Gastrocnemius medialis (tissue), 4 donors: ENCODE results near the gene GPER1. TPM values are rescaled to one million over a fixed set of nuclear protein-coding genes. Genes with fewer than 3 reads are reported as not detected.

ENCODE experiments used
- ATAC-seq, 2 donors: fragments of 150-250 bp; one replicate each; pipeline ENCODE4 v1.9.1; 2016
- DNase-seq, 2 donors: peaks; one replicate each; pipeline ENCODE4 v3.0.0-alpha.2; 2019
- H3K27ac ChIP-seq, 4 donors: fragments of 200-600 bp; sonication (generic); 1 replicate in 1 of 4; 2 replicates in 3 of 4; pipeline ENCODE4 v1.5.1; 2016 to 2018; ENCODE audit warnings: mild to moderate bottlenecking in 2 of 4, moderate library complexity in 1 of 4
- H3K27me3 ChIP-seq, 3 donors: fragments of 200-600 bp; sonication (generic) in 2 of 3; 1 replicate in 1 of 3; 2 replicates in 2 of 3; pipeline versions ENCODE4 v1.5.1 to v1.6.0; 2016 to 2019; ENCODE audit warnings: mild to moderate bottlenecking in 1 of 3, moderate library complexity in 1 of 3
- H3K36me3 ChIP-seq, 2 donors: fragments of 200-600 bp; sonication (generic) in 1 of 2; one replicate each; pipeline ENCODE4 v1.5.1; 2017 to 2018
- H3K4me1 ChIP-seq, 2 donors: fragments of 200-600 bp; sonication (generic) in 1 of 2; one replicate each; pipeline ENCODE4 v1.5.1; 2016 to 2017; ENCODE audit warnings: mild to moderate bottlenecking in 2 of 2
- H3K4me3 ChIP-seq, 4 donors: fragments of 200-600 bp; sonication (generic) in 3 of 4; 1 replicate in 1 of 4; 2 replicates in 3 of 4; pipeline ENCODE4 v1.5.1; 2016 to 2019; ENCODE audit warnings: mild to moderate bottlenecking in 2 of 4
- H3K9me3 ChIP-seq, 3 donors: fragments of 200-600 bp; sonication (generic) in 2 of 3; 1 replicate in 1 of 3; 2 replicates in 2 of 3; pipeline ENCODE4 v1.5.1; 2016 to 2019
- CTCF ChIP-seq, 5 experiments: fragments of 450-650 bp in 3 of 5; fragments of 200-600 bp in 2 of 5; sonication (generic) in 2 of 5; IDR thresholded peaks in 4 of 5; conservative IDR thresholded peaks in 1 of 5; 1 replicate in 4 of 5; 2 replicates in 1 of 5; pipeline ENCODE4 v1.5.1; 2016 to 2019; ENCODE audit warnings: antibody characterized with exemption in 5 of 5, mild to moderate bottlenecking in 3 of 5, moderate library complexity in 3 of 5
- POLR2A ChIP-seq, 2 donors: fragments of 450-650 bp; IDR thresholded peaks; one replicate each; pipeline ENCODE4 v1.6.1; 2017; ENCODE audit warnings: antibody characterized with exemption in 2 of 2, mild to moderate bottlenecking in 2 of 2, moderate library complexity in 2 of 2
- in situ Hi-C, 4 donors: fragments of 200-750 bp; cut with MboI; loops; one replicate each; pipeline versions ENCODE4 v1.15.0 to v1.8.0; 2017; ENCODE audit warnings: low sequenced_read_pairs in 4 of 4
- intact Hi-C: fragments of 100-400 bp; cut with DNase I; formaldehyde crosslinking; loops from one replicate; pipeline ENCODE4 v1.15.1; 2023; ENCODE audit warnings: low total_unique reads
- total RNA-seq, 4 donors: library from RNA; depleted of rRNA; stranded (reverse); fragments of >200 nt; gene quantifications; one replicate each; pipeline versions ENCODE4 v1.1.0 to v1.2.3, GENCODE V29; 2016

The GPER1 gene
- total RNA-seq, 4 donors from 2014 or later, result 0.92 to 3.2 (median 2.1) TPM

DNA sequence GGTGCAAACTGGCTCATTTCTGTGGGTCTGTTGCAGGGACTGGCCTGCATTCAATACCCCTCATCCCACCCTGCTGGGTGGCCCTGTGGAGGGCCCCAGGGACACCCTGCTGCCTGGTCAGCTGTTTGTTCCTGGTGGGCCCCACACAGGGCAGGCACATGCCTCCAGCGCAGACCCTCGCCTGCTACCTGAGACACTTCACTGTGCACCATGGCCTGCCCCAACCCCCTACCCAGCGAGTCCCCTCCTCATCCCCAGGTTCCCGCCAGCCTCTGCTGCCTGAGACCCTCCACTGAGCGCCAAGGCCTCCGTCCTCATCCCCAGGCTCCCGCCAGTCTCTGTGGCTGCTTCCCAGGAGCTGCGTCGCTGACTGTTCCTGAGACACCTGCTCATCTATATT, 26.7 kb upstream of the GPER1 start:
- in situ Hi-C loops (loop anchor here in 3 of 4 donors (10.0 kb wide), 1 partner anchor 66 kb away; no protein-coding TSS in a partner anchor), intact Hi-C loops (no loop called here)
- H3K36me3 ChIP-seq, result peaks cover 0 to 4% of the 10 kb centered on the region in 2 donors
- H3K27me3 ChIP-seq, result no peaks in the 10 kb centered on the region
- DNase-seq (no peak), ATAC-seq (no peak)
- H3K9me3 ChIP-seq, result no peaks in the 10 kb centered on the region
- peaks cover 7 to 10% of the 10 kb centered on the region in 2 donors for H3K4me1 ChIP-seq
- no peak for TF ChIP-seq CTCF (IDR thresholded peaks at IDR 0.05 in 4 of 5, conservative IDR thresholded peaks at IDR 0.05 in 1 of 5)
- TF ChIP-seq POLR2A (IDR thresholded peaks at IDR 0.05), result no peak
- H3K4me3 ChIP-seq, result no peak overlapping the region
- no peak overlapping the region for H3K27ac ChIP-seq

DNA sequence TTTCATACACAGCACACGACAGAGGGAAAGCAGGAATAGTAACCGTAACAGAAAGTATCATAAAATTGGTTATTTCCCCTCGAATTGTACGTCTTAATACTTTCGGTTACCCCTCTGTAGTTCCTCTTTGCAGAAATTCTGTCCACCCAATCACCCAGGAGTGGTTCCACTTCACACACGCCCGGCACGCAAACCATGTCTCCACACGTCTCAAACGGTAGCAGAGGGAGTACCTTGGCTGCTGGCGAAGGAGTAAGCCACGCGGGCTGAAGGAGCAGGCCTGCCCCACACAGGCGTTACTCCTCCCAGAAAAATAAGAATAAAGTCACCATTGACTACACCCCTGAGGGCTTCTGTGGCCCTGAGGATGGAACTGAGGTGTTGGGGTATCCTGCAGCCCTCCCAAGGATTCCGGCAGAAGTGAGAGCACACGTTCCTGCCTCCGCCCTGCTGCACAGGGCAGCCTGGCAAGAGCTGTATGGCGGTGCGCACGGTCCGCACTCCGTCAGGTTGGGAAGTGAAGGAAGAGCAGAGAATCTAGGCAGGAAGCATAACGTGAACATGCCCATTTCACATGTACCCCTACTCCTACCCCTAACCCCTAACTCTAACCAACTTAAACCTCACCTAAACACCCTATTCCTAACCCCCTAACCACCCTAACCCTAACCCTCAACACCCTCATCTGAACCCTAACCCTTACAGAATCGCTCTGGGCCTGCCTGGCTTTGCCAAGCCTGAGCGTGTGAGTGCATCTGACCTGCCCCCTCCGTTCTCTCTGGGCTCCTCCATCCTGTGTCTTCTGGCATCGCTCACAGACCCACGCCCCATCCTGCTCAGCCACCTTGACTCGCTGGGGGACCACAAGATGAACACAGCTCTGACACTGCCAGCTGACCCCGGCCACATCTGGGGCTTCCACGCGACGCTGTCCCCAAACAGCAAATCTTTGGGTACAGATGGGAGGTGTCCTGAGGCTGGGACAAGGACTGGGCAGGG, 25.3 kb upstream of the GPER1 start:
- DNase-seq (no peak), ATAC-seq (no peak)
- Histone ChIP-seq H3K27me3 (no peaks in the 10 kb centered on the region), H3K4me3 (no peak overlapping the region), H3K4me1 (peaks cover 6 to 7% of the 10 kb centered on the region in 2 donors), H3K36me3 (peaks cover 0 to 4% of the 10 kb centered on the region in 2 donors), H3K9me3 (no peaks in the 10 kb centered on the region), H3K27ac (no peak overlapping the region)
- in situ Hi-C loops, result loop anchor here in 3 of 4 donors (10.0 kb wide), 1 partner anchor 68 kb away; no protein-coding TSS in a partner anchor
- intact Hi-C loops, result no loop called here
- TF ChIP-seq CTCF (IDR thresholded peaks at IDR 0.05 in 4 of 5, conservative IDR thresholded peaks at IDR 0.05 in 1 of 5), result no peak
- TF ChIP-seq POLR2A (IDR thresholded peaks at IDR 0.05), result no peak

GRCh38 chr7:1063361-1063760, 24.6 kb upstream of the GPER1 start:
- intact Hi-C loops (no loop called here), in situ Hi-C loops (loop anchor here in 3 of 4 donors (10.0 kb wide), 1 partner anchor 69 kb away; no protein-coding TSS in a partner anchor)

DNA sequence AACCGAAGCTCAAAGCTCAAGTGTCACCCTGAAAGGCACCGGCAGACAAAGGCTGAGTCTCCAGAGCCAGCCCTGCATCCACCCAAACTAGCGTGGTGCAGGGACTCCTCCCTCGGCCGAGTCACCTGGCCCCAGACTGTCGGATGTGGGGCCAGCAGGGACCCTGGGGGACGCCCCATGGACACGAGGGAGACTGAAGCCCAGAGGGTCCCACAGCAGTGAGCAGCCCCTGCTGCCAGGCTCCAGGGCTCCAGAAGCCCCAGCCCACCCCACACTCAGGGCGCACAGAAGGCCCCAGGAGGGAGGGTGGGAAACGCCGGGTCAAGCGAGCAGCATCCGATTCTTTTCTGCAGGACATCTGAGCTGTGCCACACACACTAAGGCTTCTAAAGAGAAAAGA, 23.3 kb upstream of the GPER1 start:
- peaks cover 6 to 7% of the 10 kb centered on the region in 2 donors for H3K4me1 ChIP-seq
- no peak for TF ChIP-seq POLR2A (IDR thresholded peaks at IDR 0.05)
- no peak for TF ChIP-seq CTCF (IDR thresholded peaks at IDR 0.05 in 4 of 5, conservative IDR thresholded peaks at IDR 0.05 in 1 of 5)
- in situ Hi-C loops (loop anchor here in 3 of 4 donors (10.0 kb wide), 1 partner anchor 70 kb away; no protein-coding TSS in a partner anchor), intact Hi-C loops (no loop called here)
- ATAC-seq, result no peak
- no peaks in the 10 kb centered on the region for H3K27me3 ChIP-seq
- no peak overlapping the region for H3K27ac ChIP-seq
- no peaks in the 10 kb centered on the region for H3K9me3 ChIP-seq
- H3K4me3 ChIP-seq, result no peak overlapping the region
- no peaks in the 10 kb centered on the region for H3K36me3 ChIP-seq
- DNase-seq, result no peak

More at GRCh38 chr7:1063361-1063760, 24.6 kb upstream of the GPER1 start:
- DNase-seq (no peak), ATAC-seq (no peak)
- Histone ChIP-seq H3K4me3 (no peak overlapping the region), H3K27ac (no peak overlapping the region), H3K27me3 (no peaks in the 10 kb centered on the region), H3K9me3 (no peaks in the 10 kb centered on the region), H3K36me3 (no peaks in the 10 kb centered on the region), H3K4me1 (peaks cover 6 to 7% of the 10 kb centered on the region in 2 donors)
- TF ChIP-seq POLR2A (IDR thresholded peaks at IDR 0.05) (no peak), CTCF (IDR thresholded peaks at IDR 0.05 in 4 of 5, conservative IDR thresholded peaks at IDR 0.05 in 1 of 5) (no peak)
